Liver (tissue), 9 donors: Measurements from ENCODE around the gene HOXA3. TPM values are rescaled to one million over a fixed set of nuclear protein-coding genes. Genes with fewer than 3 reads are reported as not detected.

Source experiments
- DNase-seq: peaks from one replicate; pipeline ENCODE4 v3.0.0-alpha.2; 2017; ENCODE audit warnings: low spot score
- H3K27ac ChIP-seq, 2 donors: one replicate each; pipeline ENCODE4 v1.7.0; 2013; ENCODE audit warnings: inconsistent platforms in 2 of 2, low read length in 2 of 2, control low read depth in 1 of 2, low read depth in 1 of 2, mild to moderate bottlenecking in 1 of 2
- H3K27me3 ChIP-seq, 4 donors: one replicate each; pipeline versions ENCODE4 v1.6.1 to v1.7.0; 2013; ENCODE audit warnings: low read length in 3 of 4, inconsistent platforms in 1 of 4, mild to moderate bottlenecking in 1 of 4, moderate library complexity in 1 of 4; ENCODE audit not compliant: control insufficient read depth in 4 of 4, insufficient read depth in 4 of 4
- H3K36me3 ChIP-seq, 4 donors: one replicate each; pipeline versions ENCODE4 v1.6.1 to v1.7.0; 2013; ENCODE audit warnings: low read length in 3 of 4, mild to moderate bottlenecking in 3 of 4, low read depth in 1 of 4, moderate library complexity in 1 of 4; ENCODE audit not compliant: control insufficient read depth in 4 of 4, insufficient read depth in 3 of 4
- H3K4me1 ChIP-seq, 4 donors: one replicate each; pipeline versions ENCODE4 v1.6.1 to v1.7.0; 2013; ENCODE audit warnings: low read length in 3 of 4, mild to moderate bottlenecking in 3 of 4, moderate library complexity in 1 of 4; ENCODE audit not compliant: control insufficient read depth in 4 of 4, insufficient read depth in 4 of 4
- H3K4me3 ChIP-seq, 3 donors: one replicate each; pipeline versions ENCODE4 v1.6.1 to v1.7.0; 2013; ENCODE audit warnings: low read length in 3 of 3, control low read depth in 1 of 3, low read depth in 1 of 3, mild to moderate bottlenecking in 1 of 3
- H3K9ac ChIP-seq, 2 donors: one replicate each; pipeline ENCODE4 v1.7.0; 2013; ENCODE audit warnings: low read length in 2 of 2, mild to moderate bottlenecking in 2 of 2, moderate library complexity in 2 of 2, control low read depth in 1 of 2, low read depth in 1 of 2
- H3K9me3 ChIP-seq, 4 donors: one replicate each; pipeline versions ENCODE4 v1.6.1 to v1.7.0; 2013; ENCODE audit warnings: low read length in 3 of 4; ENCODE audit not compliant: control insufficient read depth in 4 of 4
- ATF3 ChIP-seq: IDR thresholded peaks from 2 replicates; pipeline ENCODE4 v1.6.1; 2016; ENCODE audit warnings: antibody characterized with exemption
- EGR1 ChIP-seq, 2 donors: IDR thresholded peaks; 2 replicates each; pipeline ENCODE4 v1.6.1; 2016 to 2018; ENCODE audit warnings: antibody characterized with exemption in 2 of 2, low read depth in 2 of 2
- FOXA2 ChIP-seq: IDR thresholded peaks from 2 replicates; pipeline ENCODE4 v1.6.1; 2016; ENCODE audit warnings: antibody characterized with exemption
- GABPA ChIP-seq, 2 donors: IDR thresholded peaks in 1 of 2; conservative IDR thresholded peaks in 1 of 2; 2 replicates each; pipeline ENCODE4 v1.6.1; 2016; ENCODE audit warnings: antibody characterized with exemption in 2 of 2, mild to moderate bottlenecking in 1 of 2, moderate library complexity in 1 of 2
- HNF4A ChIP-seq, 2 donors: conservative IDR thresholded peaks; 2 replicates each; pipeline ENCODE4 v1.6.1; 2016; ENCODE audit warnings: antibody characterized with exemption in 2 of 2, mild to moderate bottlenecking in 2 of 2
- HNF4G ChIP-seq: IDR thresholded peaks from 2 replicates; pipeline ENCODE4 v1.6.1; 2016; ENCODE audit warnings: antibody characterized with exemption
- JUND ChIP-seq, 2 donors: IDR thresholded peaks; 2 replicates each; pipeline ENCODE4 v1.6.1; 2016; ENCODE audit warnings: antibody characterized with exemption in 2 of 2
- NR2F2 ChIP-seq: IDR thresholded peaks from 2 replicates; pipeline ENCODE4 v1.6.1; 2016; ENCODE audit warnings: antibody characterized with exemption
- RAD21 ChIP-seq, 2 donors: IDR thresholded peaks; 2 replicates each; pipeline ENCODE4 v1.6.1; 2016; ENCODE audit warnings: antibody characterized with exemption in 2 of 2, mild to moderate bottlenecking in 2 of 2
- RXRA ChIP-seq, 2 donors: IDR thresholded peaks; 2 replicates each; pipeline ENCODE4 v1.6.1; 2017 to 2018; ENCODE audit warnings: antibody characterized with exemption in 2 of 2, mild to moderate bottlenecking in 1 of 2
- SP1 ChIP-seq: IDR thresholded peaks from 2 replicates; pipeline ENCODE4 v1.6.1; 2018; ENCODE audit warnings: antibody characterized with exemption, mild to moderate bottlenecking
- YY1 ChIP-seq: IDR thresholded peaks from 2 replicates; pipeline ENCODE4 v1.6.1; 2016; ENCODE audit warnings: antibody characterized with exemption, mild to moderate bottlenecking
- WGBS: extraction: QIAGEN DNeasy Blood & Tissue Kit; methylation state at CpG from one replicate; pipeline ENCODE4 v1.1.7; 2013; 5-methylcytosine and 5-hydroxymethylcytosine counted together
- polyA plus RNA-seq, 2 donors: library from polyadenylated mRNA; stranded (reverse) in 1 of 2; unstranded in 1 of 2; fragments of 200-250 nt in 1 of 2; fragments of >200 nt in 1 of 2; fragmentation: Nextera tagmentation in 1 of 2; extraction: Ambion mirVana in 1 of 2; gene quantifications; one replicate each; pipeline versions ENCODE4 v1.2.1 to v1.2.3, GENCODE V29; 2013 to 2015
- total RNA-seq, 2 donors: library from RNA; depleted of rRNA; stranded (reverse); fragments of >200 nt; gene quantifications; one replicate each; pipeline ENCODE4 v1.2.3, GENCODE V29; 2014
- TF ChIP-seq, protein P1 (sequence below): IDR thresholded peaks from 2 replicates; pipeline ENCODE4 v1.6.1; 2016; ENCODE audit warnings: antibody characterized with exemption, mild to moderate bottlenecking
- TF ChIP-seq, protein P2 (sequence below): fragments of 150-350 bp; IDR thresholded peaks from 2 replicates; pipeline ENCODE4 v1.5.1; 2017; ENCODE audit warnings: improper control_type of control experiment, low read depth, low read length; ENCODE audit not compliant: missing input control
- TF ChIP-seq, protein P3 (sequence below): IDR thresholded peaks from 2 replicates; pipeline ENCODE4 v1.6.1; 2016; ENCODE audit warnings: antibody characterized with exemption
- donor health status: healthy.
- donor health status: healthy.
- donor health status: healthy.
- donor health status: healthy.
- donor health status: healthy.

The HOXA3 gene
- total and polyA plus RNA-seq, 4 donors, result 0.11 to 0.28 (median 0.20) TPM

DNA sequence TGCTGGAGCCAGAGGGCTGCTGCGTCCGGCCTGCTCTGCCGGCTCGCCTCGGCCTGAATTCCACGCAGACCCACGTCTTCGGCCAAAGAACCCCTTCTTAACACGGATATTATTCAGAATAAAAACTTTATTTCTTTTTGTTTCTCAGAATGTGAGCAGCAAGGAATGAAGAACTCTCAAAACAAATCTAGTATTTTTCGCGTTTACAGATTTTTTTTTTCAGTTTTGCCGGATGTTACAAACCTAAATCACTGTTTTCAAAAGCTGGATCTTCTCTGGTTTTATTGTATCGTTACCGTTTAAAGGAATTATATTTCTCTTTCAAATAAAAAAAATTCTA, 45.5 kb downstream of the HOXA3 start:
- H3K4me1 ChIP-seq, result peaks cover 0 to 4% (median 2%) of the 10 kb centered on the region in 4 donors
- WGBS, result 18% methylated on average over 14 of the region's 14 CpGs

DNA sequence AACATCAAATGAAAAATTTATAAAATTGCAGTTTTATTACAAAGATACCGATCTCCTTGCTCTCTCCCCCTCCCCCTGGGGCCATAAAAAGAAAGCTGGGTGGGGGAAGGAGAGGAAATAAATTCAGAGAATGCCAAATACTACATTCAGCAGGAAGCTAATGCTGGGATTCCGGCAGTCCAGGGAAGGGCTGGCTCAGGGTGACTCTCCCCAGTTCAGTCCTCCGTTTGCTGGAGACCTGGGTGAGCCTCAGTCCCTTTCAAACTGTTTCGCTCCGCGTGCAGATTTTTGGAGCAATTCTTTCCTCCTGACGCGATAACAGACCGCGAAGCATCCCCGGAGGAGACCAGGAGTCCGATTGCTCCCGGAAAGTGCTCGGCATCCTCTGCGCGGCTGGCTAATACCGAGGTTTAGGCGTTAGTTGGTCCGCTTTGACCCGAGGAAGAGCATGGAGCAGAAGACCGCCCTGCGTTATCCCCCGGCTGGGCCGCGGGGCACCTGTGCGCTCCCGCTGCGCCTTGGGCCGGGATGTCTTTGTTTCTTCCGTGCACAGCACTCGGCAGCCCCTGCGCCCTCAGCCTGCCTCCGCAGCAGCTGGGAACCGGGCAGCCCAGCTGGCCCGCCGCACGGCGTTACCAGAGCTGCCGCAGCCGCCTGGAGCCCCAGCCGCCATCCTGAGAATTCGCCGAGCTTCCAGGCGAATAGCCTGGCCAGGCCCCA, 46.0 kb downstream of the HOXA3 start:
- H3K27me3 ChIP-seq, result peaks cover 0 to 23% (median 7%) of the 10 kb centered on the region in 4 donors
- no peaks in the 10 kb centered on the region for H3K9me3 ChIP-seq
- peak overlapping the region; percentile 36 to 62 for H3K27ac ChIP-seq
- WGBS, result 19% methylated on average over 44 of the region's 44 CpGs
- no peak overlapping the region for H3K9ac ChIP-seq
- no peaks in the 10 kb centered on the region for H3K36me3 ChIP-seq
- H3K4me1 ChIP-seq, result peaks cover 0 to 8% (median 2%) of the 10 kb centered on the region in 4 donors
- peak overlapping the region in 1 of 3 donors; percentile 20 for H3K4me3 ChIP-seq
- DNase-seq, result no peak
- TF ChIP-seq NR2F2 (no peak), HNF4A (conservative IDR thresholded peaks at IDR 0.05) (no peak), GABPA (IDR thresholded peaks at IDR 0.05 in 1 of 2, conservative IDR thresholded peaks at IDR 0.05 in 1 of 2) (no peak), YY1 (no peak), ATF3 (no peak), EGR1 (IDR thresholded peaks at IDR 0.05; ENCODE audit: low read depth in 2 of 2) (no peak), SP1 (no peak), RAD21 (IDR thresholded peaks at IDR 0.05) (no peak)
- TF ChIP-seq, protein P1, sequence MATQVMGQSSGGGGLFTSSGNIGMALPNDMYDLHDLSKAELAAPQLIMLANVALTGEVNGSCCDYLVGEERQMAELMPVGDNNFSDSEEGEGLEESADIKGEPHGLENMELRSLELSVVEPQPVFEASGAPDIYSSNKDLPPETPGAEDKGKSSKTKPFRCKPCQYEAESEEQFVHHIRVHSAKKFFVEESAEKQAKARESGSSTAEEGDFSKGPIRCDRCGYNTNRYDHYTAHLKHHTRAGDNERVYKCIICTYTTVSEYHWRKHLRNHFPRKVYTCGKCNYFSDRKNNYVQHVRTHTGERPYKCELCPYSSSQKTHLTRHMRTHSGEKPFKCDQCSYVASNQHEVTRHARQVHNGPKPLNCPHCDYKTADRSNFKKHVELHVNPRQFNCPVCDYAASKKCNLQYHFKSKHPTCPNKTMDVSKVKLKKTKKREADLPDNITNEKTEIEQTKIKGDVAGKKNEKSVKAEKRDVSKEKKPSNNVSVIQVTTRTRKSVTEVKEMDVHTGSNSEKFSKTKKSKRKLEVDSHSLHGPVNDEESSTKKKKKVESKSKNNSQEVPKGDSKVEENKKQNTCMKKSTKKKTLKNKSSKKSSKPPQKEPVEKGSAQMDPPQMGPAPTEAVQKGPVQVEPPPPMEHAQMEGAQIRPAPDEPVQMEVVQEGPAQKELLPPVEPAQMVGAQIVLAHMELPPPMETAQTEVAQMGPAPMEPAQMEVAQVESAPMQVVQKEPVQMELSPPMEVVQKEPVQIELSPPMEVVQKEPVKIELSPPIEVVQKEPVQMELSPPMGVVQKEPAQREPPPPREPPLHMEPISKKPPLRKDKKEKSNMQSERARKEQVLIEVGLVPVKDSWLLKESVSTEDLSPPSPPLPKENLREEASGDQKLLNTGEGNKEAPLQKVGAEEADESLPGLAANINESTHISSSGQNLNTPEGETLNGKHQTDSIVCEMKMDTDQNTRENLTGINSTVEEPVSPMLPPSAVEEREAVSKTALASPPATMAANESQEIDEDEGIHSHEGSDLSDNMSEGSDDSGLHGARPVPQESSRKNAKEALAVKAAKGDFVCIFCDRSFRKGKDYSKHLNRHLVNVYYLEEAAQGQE, result no peak

More for the DNA sequence above, 45.5 kb downstream of the HOXA3 start:
- Histone ChIP-seq H3K4me3 (peak overlapping the region in 1 of 3 donors; percentile 20), H3K27me3 (peaks cover 0 to 29% (median 7%) of the 10 kb centered on the region in 4 donors), H3K9ac (no peak overlapping the region), H3K27ac (peak overlapping the region; percentile 36 to 62), H3K9me3 (no peaks in the 10 kb centered on the region), H3K36me3 (no peaks in the 10 kb centered on the region)
- no peak for DNase-seq
- TF ChIP-seq HNF4G (no peak), RAD21 (IDR thresholded peaks at IDR 0.05) (no peak), ATF3 (no peak), EGR1 (IDR thresholded peaks at IDR 0.05; ENCODE audit: low read depth in 2 of 2) (no peak), FOXA2 (no peak), RXRA (IDR thresholded peaks at IDR 0.05) (no peak), GABPA (IDR thresholded peaks at IDR 0.05 in 1 of 2, conservative IDR thresholded peaks at IDR 0.05 in 1 of 2) (no peak), JUND (IDR thresholded peaks at IDR 0.05) (no peak), HNF4A (conservative IDR thresholded peaks at IDR 0.05) (no peak)
- TF ChIP-seq, protein P2, sequence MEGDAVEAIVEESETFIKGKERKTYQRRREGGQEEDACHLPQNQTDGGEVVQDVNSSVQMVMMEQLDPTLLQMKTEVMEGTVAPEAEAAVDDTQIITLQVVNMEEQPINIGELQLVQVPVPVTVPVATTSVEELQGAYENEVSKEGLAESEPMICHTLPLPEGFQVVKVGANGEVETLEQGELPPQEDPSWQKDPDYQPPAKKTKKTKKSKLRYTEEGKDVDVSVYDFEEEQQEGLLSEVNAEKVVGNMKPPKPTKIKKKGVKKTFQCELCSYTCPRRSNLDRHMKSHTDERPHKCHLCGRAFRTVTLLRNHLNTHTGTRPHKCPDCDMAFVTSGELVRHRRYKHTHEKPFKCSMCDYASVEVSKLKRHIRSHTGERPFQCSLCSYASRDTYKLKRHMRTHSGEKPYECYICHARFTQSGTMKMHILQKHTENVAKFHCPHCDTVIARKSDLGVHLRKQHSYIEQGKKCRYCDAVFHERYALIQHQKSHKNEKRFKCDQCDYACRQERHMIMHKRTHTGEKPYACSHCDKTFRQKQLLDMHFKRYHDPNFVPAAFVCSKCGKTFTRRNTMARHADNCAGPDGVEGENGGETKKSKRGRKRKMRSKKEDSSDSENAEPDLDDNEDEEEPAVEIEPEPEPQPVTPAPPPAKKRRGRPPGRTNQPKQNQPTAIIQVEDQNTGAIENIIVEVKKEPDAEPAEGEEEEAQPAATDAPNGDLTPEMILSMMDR, result no peak
- TF ChIP-seq, protein P3, sequence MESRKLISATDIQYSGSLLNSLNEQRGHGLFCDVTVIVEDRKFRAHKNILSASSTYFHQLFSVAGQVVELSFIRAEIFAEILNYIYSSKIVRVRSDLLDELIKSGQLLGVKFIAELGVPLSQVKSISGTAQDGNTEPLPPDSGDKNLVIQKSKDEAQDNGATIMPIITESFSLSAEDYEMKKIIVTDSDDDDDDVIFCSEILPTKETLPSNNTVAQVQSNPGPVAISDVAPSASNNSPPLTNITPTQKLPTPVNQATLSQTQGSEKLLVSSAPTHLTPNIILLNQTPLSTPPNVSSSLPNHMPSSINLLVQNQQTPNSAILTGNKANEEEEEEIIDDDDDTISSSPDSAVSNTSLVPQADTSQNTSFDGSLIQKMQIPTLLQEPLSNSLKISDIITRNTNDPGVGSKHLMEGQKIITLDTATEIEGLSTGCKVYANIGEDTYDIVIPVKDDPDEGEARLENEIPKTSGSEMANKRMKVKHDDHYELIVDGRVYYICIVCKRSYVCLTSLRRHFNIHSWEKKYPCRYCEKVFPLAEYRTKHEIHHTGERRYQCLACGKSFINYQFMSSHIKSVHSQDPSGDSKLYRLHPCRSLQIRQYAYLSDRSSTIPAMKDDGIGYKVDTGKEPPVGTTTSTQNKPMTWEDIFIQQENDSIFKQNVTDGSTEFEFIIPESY, result no peak
- TF ChIP-seq, protein P1, result no peak
